NK-92 (cell line): ENCODE data around the gene ZNRF3.
"Not testable (repeated sequence)": the region's sequence is repeated elsewhere in the genome, so short reads cannot be mapped to it uniquely, and the experiment has no call there.

ENCODE experiments used
- DNase-seq: peaks from one replicate; lab custom pipeline; 2025; ENCODE audit not compliant: unreplicated experiment; lab: John Stamatoyannopoulos, UW

Gene ZNRF3

GRCh38 chr22:29003552-29003951 is 120.2 kb downstream of the ZNRF3 start:
- no peak for DNase-seq

- no peak for DNase-seq
These were observed 120.7 kb downstream of the ZNRF3 start for GRCh38 chr22:29003975-29004646.

- DNase-seq: no peak
These were observed 121.4 kb downstream of the ZNRF3 start for GRCh38 chr22:29004647-29005371.

DNA sequence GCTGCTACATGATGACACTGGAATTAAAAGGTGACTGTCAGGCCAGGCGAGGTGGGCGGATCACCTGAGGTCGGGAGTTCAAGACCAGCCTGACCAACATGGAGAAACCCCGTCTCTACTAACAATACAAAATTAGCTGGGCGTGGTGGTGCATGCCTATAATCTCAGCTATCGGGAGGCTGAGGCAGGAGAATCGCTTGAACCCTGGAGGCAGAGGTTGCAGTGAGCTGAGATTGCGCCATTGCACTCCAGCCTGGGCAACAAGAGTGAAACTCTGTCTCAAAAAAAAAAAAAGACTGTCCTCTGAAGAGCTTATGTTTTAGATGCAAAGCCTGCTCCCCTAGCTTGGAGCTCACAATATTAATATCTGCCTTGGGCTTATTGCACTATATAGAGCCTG is 122.4 kb downstream of the ZNRF3 start:
- not testable (repeated sequence) for DNase-seq

- DNase-seq: no peak
These were observed 123.0 kb downstream of the ZNRF3 start for GRCh38 chr22:29006346-29006745.

DNA sequence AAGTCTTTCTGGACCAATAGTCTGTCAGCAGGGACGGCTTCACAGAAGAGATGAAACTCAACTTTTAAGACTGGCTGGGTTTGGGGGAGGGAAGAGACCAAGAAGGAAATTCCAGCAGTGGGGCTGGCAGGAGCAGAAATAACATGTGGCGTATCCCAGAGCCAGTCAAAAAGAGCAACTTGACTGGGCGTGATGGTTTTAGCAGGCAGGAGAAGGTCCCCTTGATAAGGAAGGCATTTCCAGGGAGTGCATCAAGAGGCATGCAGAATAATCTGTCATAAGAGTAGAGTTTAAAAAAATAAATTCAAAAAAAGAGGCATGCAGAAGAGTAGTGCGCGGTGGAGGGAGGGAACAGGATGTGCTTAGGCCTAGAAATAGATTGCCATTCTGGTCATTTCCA is 125.8 kb downstream of the ZNRF3 start:
- no peak for DNase-seq

GRCh38 chr22:29011240-29012100 is 128.1 kb downstream of the ZNRF3 start:
- DNase-seq: no peak

- DNase-seq: no peak
These were observed 128.7 kb downstream of the ZNRF3 start for GRCh38 chr22:29012101-29012433.

GRCh38 chr22:29012952-29013351 is 129.6 kb downstream of the ZNRF3 start:
- DNase-seq: no peak

DNA sequence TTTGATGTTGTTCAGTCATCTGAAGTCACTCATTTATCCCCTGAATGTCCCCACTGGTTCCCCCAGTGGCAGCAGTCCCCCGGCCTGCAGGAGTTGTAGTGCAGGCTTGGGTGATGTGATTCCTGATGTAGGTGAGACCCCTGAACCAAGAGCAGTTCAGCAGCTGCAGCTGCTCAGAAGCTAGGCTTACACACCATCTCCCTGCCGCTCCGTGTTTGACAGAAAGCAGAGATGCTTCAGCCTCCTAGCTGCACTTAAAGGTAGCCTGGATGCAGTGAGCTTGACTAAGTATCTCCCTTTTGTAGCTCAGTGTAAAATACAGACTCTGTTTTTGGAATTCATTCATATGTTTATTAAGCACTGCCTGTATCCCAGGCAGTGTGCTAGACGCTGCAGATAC is 130.9 kb downstream of the ZNRF3 start:
- DNase-seq: no peak

DNA sequence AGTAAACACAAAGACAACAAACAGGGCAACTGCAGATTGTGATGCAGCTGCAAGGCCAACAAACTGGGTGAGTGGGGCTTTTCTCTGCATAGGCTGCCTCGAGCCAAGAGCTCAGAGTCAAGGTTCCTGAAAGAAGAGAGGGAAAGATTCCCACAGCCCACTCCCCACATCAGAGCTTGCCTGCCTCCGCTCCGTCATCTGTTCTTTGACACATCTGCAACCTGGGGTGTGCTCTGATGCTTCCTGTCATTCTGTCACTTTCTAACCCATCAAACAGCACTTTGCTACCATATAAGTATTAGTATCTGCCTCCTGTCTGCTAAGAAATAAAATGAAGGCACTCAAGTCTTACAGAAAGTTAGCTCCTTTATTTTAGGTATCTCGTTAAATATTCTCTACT is 131.4 kb downstream of the ZNRF3 start:
- no peak for DNase-seq

DNA sequence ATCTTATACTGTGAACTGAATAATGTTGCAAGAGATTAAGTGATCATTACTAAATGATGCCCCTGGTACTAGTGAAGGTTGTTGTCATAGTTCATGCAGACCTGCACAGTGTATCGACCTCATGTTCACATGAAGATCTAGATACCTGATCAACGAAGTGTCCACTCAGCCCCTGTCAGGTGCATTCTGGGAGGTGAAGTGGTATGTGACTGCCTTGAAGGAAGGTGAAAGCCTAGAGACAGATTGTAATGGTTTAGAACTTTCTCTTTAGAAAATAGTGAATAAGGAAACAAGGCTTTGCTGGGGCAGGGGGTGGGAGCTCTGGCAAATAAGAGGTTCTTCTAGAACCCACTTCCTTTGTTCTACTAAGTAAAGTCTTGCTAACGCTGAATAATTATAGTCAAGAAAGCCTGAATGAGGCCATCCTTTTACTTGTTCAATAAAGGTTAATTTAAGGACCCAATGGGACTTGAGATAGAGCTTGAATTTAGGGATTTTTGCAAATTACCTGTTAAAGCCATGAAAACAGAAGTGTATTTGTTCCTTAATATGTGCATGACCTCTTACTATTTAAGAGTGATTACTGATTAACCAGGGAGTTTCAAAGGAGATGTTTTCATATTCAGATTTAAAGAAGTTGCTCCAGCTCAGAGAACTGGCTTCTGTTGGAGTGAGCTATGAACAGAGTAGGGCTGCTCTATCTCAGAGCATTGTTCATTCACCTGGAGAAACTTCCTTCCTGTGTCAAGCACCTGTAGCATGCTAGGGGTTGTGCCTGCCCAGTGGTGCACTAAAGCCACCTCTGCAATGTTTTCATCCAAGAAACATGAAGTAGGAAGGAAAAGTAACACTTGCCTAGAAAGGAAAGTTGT is 132.9 kb downstream of the ZNRF3 start:
- no peak for DNase-seq

DNA sequence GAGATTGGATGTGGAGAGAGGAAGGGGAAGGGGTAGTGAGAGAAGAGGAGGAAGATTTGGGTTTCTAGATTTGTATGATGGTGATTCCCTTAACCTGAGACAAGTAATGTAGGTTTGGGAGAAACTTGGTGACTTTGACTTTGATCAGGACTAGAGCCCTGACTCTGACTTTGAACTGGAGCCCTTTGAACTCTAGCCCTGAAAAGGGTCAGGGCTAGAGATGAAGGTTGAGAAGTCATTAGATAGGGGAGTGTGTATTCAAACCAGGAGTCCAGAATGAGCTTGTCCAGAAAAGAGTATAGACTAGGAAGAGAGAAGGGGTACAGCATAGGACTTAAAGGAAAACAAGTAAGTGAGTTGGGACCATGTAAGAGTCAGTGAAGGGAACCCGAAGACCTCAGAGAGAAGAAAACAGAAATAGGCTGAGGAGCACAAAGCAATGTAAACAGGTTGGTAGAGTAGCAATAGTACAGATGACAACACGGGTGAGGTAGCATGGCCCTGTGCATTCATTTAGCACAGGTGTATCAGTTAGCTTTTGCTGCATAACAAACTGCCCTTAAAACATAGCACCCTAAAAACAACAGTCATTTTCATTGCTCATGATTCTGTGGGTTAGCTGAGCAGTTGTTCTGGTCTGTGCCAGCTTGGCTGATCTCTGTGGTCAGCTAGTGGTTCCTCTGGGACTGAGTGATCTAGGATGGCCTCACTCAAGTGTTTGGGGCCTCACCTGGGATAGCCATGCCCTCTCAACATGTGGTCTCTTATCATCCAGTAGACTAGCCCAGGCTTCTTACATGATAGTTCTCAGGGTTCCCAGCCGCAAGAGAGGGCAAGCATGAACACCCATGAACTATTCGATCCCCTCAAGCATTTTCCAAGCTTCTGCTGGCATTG is 135.2 kb downstream of the ZNRF3 start:
- no peak for DNase-seq

DNA sequence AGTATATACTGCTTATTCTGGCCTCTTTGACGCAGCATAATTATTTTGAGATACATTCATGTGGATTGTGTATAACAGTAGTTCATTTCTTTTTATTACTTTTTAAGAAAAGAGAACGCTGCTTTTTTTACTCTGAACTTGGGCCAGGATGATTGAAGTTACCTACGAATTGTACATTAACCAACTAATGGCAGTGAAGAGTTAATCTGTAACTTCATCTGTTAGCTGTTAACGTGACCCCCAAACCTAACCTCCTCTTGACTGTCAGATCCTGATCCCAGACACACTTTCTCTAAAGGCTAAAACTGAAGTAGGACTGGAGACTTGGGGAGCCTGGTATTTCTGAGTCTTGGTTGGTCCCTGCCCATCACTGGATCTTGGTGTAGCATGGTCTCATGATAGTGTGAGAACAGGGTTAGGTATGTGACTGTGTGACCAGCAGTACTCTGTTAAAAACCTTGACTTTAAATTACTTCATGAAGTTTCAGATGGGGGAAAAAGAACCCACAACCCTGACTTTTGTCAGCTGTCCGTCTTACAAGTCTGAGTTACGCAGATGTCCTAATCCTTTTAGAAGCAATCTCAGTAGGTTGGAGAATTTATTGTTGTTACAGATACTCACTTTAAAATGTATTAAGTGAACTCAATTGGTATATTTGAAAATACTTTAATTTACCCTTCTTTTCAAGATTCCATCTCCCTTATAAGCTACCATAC is 138.9 kb downstream of the ZNRF3 start:
- no peak for DNase-seq

- DNase-seq: no peak
These were observed 139.9 kb downstream of the ZNRF3 start for GRCh38 chr22:29023172-29023796.

- no peak for DNase-seq
These were observed 143.2 kb downstream of the ZNRF3 start for GRCh38 chr22:29026579-29026978.

DNA sequence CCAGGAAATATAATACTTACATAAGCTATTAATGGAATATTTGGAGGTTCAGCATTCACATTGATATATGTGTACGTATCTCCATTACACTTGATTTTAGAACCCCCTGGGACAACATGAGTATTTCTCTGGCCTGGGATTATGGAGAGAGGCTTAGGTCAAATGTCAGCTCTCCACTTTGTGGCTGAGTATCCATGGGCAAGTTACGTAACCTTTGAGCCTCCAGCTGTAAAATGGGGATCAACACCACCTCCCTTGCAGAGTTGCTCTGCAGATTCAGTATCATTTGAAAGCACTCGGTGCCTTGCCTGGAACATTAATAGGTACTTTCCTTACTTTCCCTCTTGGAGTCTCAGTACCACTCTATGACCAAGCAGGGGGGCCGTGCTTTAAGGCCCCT is 145.1 kb downstream of the ZNRF3 start:
- no peak for DNase-seq

GRCh38 chr22:29029202-29030000 is 146.0 kb downstream of the ZNRF3 start:
- no peak for DNase-seq
